HFF-Myc (cell line): ENCODE results near the gene CGA.

Source experiments
- DNase-seq: peaks from one replicate; pipeline ENCODE4 v3.0.0-alpha.2; 2011; ENCODE audit warnings: low read depth; ENCODE audit errors: extremely low read depth
- H3K4me3 ChIP-seq: replicated peaks from 2 replicates; pipeline ENCODE4 v1.5.1; 2011; ENCODE audit warnings: low read depth, mild to moderate bottlenecking, control low read depth, low read length
- TF ChIP-seq, protein P1 (sequence below): IDR thresholded peaks from 2 replicates; pipeline ENCODE4 v1.5.1; 2012; ENCODE audit warnings: mild to moderate bottlenecking, low read depth, low read length, control low read depth; ENCODE audit errors: missing control alignments

CGA gene

DNA sequence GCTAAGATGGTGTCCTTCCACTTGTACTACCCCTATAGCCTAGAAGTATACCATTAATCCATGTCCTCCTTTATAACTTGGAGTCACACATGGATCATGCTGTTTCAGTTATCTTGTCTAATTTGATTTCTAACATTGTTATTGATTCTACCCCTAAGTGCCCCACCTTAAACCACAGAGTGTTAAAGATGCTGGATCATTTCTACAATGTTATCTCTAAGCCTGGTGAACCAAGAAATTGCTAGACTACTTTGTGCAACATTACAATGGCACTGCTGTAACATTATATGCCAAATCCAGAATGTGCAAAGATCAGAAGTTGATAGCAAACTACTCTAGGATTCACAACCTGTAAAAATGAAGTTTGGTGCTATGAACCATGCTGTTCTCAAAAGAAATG, 1.7 kb downstream of the CGA start:
- TF ChIP-seq, protein P1, sequence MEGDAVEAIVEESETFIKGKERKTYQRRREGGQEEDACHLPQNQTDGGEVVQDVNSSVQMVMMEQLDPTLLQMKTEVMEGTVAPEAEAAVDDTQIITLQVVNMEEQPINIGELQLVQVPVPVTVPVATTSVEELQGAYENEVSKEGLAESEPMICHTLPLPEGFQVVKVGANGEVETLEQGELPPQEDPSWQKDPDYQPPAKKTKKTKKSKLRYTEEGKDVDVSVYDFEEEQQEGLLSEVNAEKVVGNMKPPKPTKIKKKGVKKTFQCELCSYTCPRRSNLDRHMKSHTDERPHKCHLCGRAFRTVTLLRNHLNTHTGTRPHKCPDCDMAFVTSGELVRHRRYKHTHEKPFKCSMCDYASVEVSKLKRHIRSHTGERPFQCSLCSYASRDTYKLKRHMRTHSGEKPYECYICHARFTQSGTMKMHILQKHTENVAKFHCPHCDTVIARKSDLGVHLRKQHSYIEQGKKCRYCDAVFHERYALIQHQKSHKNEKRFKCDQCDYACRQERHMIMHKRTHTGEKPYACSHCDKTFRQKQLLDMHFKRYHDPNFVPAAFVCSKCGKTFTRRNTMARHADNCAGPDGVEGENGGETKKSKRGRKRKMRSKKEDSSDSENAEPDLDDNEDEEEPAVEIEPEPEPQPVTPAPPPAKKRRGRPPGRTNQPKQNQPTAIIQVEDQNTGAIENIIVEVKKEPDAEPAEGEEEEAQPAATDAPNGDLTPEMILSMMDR: no peak
- DNase-seq: no peak
- H3K4me3 ChIP-seq: no peak overlapping the region

DNA sequence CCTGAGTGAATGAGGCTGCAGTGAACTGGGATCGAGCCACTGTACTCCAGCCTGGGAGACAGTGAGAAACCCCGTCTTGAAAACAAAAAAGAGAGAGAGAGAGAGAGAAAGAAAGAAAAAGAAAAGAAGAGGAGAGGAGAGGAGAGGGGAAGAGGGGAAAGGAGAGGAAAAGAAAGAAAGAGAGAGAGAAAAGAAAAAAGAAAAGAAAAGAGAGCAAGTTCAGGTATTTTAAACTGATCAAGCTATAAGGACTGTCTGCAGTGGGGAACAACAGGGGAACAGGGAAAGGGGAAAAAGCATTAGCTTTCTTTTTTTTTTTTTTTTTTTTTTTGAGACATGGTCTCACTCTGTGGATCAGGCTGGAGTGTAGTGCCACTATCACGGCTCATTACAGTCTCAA, 2.5 kb downstream of the CGA start:
- DNase-seq: no peak
- no peak overlapping the region for H3K4me3 ChIP-seq
- TF ChIP-seq, protein P1: no peak

DNA sequence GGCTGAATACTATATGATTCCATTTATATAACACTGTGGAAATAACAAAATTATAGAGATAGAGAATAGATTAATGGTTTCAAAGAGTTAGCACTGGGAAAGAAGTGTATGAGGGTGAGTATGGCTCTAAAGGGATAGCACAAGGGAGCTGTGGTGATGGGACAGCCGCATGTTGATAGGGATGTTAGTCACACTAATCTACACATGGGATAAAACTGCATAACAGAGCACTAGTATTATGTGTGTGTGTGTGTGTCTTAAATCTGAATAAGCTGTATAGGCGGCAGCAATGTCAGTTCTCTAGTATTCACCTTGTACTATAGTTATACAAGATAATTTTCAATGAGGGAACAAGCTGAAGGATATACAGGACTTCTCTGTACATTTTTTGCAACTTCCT, 5.8 kb downstream of the CGA start:
- TF ChIP-seq, protein P1: no peak
- no peak overlapping the region for H3K4me3 ChIP-seq
- DNase-seq: no peak

DNA sequence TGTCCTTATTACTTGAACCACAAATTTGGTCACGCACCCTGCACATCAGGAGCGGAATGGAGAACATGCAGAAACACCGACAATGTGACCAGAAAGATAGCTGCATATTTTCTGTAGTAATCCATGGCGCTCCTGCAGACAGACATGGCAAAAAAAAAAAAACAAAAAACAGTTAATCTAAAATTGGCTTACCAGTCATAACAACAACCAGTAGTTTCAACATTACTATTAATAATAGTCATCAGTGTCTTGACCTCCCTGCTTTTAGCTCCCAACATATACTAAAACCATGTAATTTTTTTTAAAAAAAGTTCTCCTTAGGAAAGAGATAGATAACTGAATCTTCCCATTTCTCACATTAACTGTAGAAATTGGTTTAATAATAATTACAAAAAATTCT, 6.8 kb downstream of the CGA start:
- TF ChIP-seq, protein P1: no peak
- DNase-seq: no peak
- H3K4me3 ChIP-seq: no peak overlapping the region

DNA sequence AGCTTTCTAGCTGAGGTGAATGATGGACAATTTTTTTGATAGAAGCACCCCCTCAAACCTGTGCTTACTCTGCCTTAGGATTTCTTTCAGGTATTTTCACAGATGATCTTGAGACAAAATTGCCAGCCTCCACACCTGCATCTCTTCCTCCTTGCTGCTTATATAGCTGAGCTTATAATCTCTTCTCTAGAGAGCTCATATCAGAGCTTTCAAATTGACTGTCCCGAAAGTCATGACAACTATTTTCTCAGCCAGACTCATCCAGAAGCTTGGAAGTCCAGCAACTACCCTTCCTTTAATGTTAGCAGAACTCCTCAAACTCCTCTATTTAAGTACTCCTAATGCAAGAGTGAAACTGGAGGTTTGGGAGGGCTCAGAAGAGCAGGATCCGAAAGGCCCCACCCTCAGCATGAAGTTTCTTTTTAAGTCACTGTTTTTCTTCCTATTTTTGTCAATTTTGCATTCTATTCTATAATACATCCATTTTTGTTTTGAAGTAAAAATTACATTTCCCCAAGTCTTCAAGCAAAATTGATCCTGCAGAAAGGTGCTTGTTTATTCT, 12.7 kb downstream of the CGA start:
- no peak for DNase-seq
- no peak overlapping the region for H3K4me3 ChIP-seq
- TF ChIP-seq, protein P1: no peak

DNA sequence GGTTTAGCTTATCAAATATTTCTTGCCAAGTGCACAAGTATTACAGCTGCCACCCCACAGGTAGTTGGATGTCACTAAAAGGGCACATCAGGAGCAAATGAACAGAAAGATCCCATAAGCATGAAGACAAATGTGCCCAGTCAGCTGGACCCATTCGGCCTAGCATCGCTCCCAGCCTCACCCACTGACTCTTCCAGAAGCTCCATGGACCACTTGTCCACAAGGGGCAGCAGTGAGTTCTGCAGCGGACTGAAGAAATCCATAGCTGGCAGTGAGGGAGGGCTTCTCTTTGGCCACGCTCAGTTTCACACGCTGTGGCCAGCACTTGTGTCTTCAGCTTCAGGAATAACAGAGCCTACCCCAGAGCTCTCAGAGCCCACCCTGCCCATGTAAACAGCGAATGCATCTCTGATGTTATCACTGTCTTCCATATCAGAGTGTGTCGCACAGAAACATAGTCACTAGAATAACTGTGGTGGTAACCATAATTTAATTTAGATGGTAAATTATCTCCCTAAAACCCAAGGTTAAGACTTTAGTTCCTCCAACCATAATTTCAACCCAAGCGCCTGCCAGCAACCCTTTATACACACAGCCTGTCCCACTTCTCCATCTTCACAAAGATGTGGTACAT, 15.8 kb downstream of the CGA start:
- H3K4me3 ChIP-seq: no peak overlapping the region
- TF ChIP-seq, protein P1: peak; percentile 99
- DNase-seq: peak; percentile 39

DNA sequence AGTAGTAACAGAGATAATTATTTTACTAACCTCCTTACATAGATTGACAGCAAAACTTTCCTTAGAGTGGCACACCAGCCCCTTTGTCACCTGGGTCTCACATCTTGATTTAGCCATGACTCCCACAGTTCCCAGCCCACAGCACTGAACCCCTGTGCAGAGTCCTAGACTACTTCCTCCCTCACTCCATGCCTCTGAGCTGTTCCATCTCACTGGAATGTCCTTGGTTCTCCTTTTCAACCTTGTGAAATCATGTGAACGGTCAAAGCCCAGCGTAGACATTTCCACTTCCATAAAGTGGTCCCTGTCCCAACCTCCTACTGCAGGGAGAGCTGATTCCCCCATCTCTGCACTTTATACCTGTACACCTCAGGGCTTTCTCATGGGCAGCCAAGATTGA, 19.7 kb downstream of the CGA start:
- TF ChIP-seq, protein P1: no peak
- no peak for DNase-seq
- H3K4me3 ChIP-seq: no peak overlapping the region
